Calu3 (cell line): ENCODE measurements around the gene CHST8. TPM values are rescaled to one million over a fixed set of nuclear protein-coding genes. Genes with fewer than 3 reads are reported as not detected.

Experiments used
- BruUV-seq: library from RNA; stranded (reverse); fragments of 400-500 nt; replicated peaks from 2 replicates; lab custom pipeline; 2021; lab: Mats Ljungman, UMichigan
- CTCF ChIA-PET: fragments of 300-600 bp; sonication (Branson Sonifier 250); formaldehyde crosslinking; loops from one replicate; lab custom pipeline; 2022; ENCODE audit warnings: antibody characterized with exemption; lab: Charles Lee
- DNase-seq: peaks from one replicate; pipeline ENCODE4 v3.0.0; 2022
- H3K27ac Mint-ChIP-seq: one replicate; pipeline ENCODE4 v1.8.0; 2022; ENCODE audit warnings: mixed read lengths; ENCODE audit not compliant: unreplicated experiment
- H3K27me3 Mint-ChIP-seq: one replicate; pipeline ENCODE4 v1.8.0; 2022; ENCODE audit warnings: mixed read lengths; ENCODE audit not compliant: unreplicated experiment
- H3K36me3 Mint-ChIP-seq: one replicate; pipeline ENCODE4 v1.8.0; 2022; ENCODE audit warnings: mild to moderate bottlenecking, moderate library complexity, mixed read lengths; ENCODE audit not compliant: insufficient read depth, unreplicated experiment
- H3K4me1 Mint-ChIP-seq: one replicate; pipeline ENCODE4 v1.8.0; 2022; ENCODE audit warnings: mild to moderate bottlenecking, low read depth, mixed read lengths; ENCODE audit not compliant: unreplicated experiment
- H3K4me3 Mint-ChIP-seq: one replicate; pipeline ENCODE4 v1.8.0; 2022; ENCODE audit warnings: mild to moderate bottlenecking, low read depth, moderate library complexity, mixed read lengths; ENCODE audit not compliant: unreplicated experiment
- H3K9me3 Mint-ChIP-seq: one replicate; pipeline ENCODE4 v1.8.0; 2022; ENCODE audit warnings: low read depth, mixed read lengths; ENCODE audit not compliant: unreplicated experiment
- CTCF ChIP-seq: fragments of 200-600 bp; IDR thresholded peaks from one replicate; pipeline ENCODE4 v1.8.0; 2022; ENCODE audit warnings: antibody characterized with exemption; ENCODE audit not compliant: unreplicated experiment
- intact Hi-C: fragments of 100-400 bp; cut with micrococcal nuclease; formaldehyde crosslinking; loops from one replicate; pipeline ENCODE4 v1.10.0; 2022; ENCODE audit not compliant: unreplicated experiment
- total RNA-seq: library from RNA; stranded (reverse); gene quantifications from 2 replicates; pipeline ENCODE4 v1.2.3, GENCODE V29; 2022

CHST8 gene
- total RNA-seq, 1 experiment from 2014 or later: not detected

DNA sequence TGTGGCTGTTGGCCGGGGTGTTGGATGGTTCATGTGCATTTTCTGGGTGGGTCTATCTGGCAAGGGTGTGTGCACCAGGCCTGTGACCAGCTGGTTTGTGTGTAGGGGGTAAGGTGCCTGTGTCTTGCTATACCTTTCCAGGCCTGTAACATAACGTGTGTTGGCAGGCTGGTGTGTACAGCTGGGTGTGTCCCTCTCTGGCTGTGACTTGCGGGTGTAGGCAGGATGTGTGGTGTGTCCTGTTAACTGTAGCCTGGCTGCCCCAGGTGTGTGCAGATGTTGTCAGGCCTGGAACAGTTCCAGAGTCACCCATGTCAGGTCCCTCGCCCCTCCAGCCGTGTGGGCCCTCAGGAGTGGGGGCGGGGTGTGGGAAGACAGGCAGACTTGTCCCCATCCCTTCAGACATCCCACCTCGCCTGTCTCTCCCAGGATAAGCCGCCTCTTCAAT, 184.7 kb downstream of the CHST8 start:
- TF ChIP-seq CTCF: no peak
- peaks cover 9% of the 10 kb centered on the region for H3K4me1 Mint-ChIP-seq
- DNase-seq: no peak
- intact Hi-C loops: no loop called here
- no peak overlapping the region for H3K27ac Mint-ChIP-seq
- no peak overlapping the region for H3K4me3 Mint-ChIP-seq
- H3K27me3 Mint-ChIP-seq: no peaks in the 10 kb centered on the region
- peaks cover 20% of the 10 kb centered on the region for H3K36me3 Mint-ChIP-seq
- CTCF ChIA-PET: no interaction called here
- H3K9me3 Mint-ChIP-seq: no peaks in the 10 kb centered on the region
- no TSS peak for BruUV-seq

- CTCF ChIA-PET: no interaction called here
- Mint-ChIP-seq H3K9me3 (no peaks in the 10 kb centered on the region), H3K27me3 (no peaks in the 10 kb centered on the region), H3K27ac (no peak overlapping the region), H3K4me1 (peaks cover 9% of the 10 kb centered on the region), H3K4me3 (no peak overlapping the region), H3K36me3 (peaks cover 15% of the 10 kb centered on the region)
- DNase-seq: no peak
- intact Hi-C loops: no loop called here
- no peak for TF ChIP-seq CTCF
- no TSS peak for BruUV-seq
Measured at GRCh38 chr19:33808399-33808798, 186.6 kb downstream of the CHST8 start.

DNA sequence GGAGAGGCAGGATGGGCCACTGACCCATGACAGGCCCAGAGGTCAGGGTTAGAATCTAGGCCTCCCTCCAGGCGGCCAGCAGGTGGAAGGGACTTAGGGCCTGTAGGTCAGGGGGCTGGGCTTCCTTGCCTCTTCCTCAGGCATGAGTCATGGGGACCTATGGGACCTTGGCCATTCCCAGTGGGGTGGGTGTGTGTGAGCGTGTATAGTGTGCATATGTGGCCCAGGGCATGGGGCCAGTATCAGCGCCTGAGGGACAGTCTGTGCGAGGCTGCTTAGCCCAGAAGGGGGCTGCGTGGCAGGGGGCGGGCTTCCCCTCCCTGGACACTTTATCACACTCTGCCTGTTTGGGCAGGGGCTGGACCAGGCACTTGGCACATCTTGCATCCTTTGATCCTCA, 188.2 kb downstream of the CHST8 start:
- TF ChIP-seq CTCF: no peak
- BruUV-seq: no TSS peak
- Mint-ChIP-seq H3K4me3 (no peak overlapping the region), H3K27ac (no peak overlapping the region), H3K9me3 (no peaks in the 10 kb centered on the region), H3K36me3 (peaks cover 22% of the 10 kb centered on the region), H3K27me3 (no peaks in the 10 kb centered on the region), H3K4me1 (peaks cover 9% of the 10 kb centered on the region)
- CTCF ChIA-PET: no interaction called here
- intact Hi-C loops: no loop called here
- no peak for DNase-seq

- H3K9me3 Mint-ChIP-seq: no peaks in the 10 kb centered on the region
- peaks cover 9% of the 10 kb centered on the region for H3K4me1 Mint-ChIP-seq
- H3K36me3 Mint-ChIP-seq: peaks cover 22% of the 10 kb centered on the region
- intact Hi-C loops: no loop called here
- no peak for DNase-seq
- CTCF ChIA-PET: interaction anchor here (0.6 to 0.7 kb wide), 2 partner anchors 277 to 545 kb away, joined by 3 to 4 read pairs; no protein-coding TSS in a partner anchor
- H3K27me3 Mint-ChIP-seq: no peaks in the 10 kb centered on the region
- no TSS peak for BruUV-seq
- H3K27ac Mint-ChIP-seq: no peak overlapping the region
- TF ChIP-seq CTCF: no peak
- no peak overlapping the region for H3K4me3 Mint-ChIP-seq
Measured at GRCh38 chr19:33810821-33811220, 189.1 kb downstream of the CHST8 start.
